C4-2B (cell line): ENCODE measurements around the gene SLTM.

Experiments used
- CTCF ChIP-seq: fragments of 450-650 bp; conservative IDR thresholded peaks from 2 replicates; pipeline ENCODE4 v1.5.1; 2017; ENCODE audit warnings: mild to moderate bottlenecking
- ZFX ChIP-seq: fragments of 450-650 bp; IDR thresholded peaks from 2 replicates; pipeline ENCODE4 v1.6.1; 2017

GRCh38 chr15:58842713-58843396, 90.6 kb downstream of the SLTM start:
- TF ChIP-seq CTCF = no peak
- TF ChIP-seq ZFX = no peak
